GM12873 (cell line): Measurements from ENCODE around the gene CDC45.

ENCODE experiments used
- CTCF ChIP-seq: IDR thresholded peaks from 2 replicates; pipeline ENCODE4 v1.5.1; 2012; ENCODE audit warnings: low read depth, mild to moderate bottlenecking, moderate library complexity, low read length, control low read depth; ENCODE audit not compliant: insufficient read depth; ENCODE audit errors: missing control alignments

The CDC45 gene

GRCh38 chr22:19525666-19526065, 45.9 kb downstream of the CDC45 start:
- TF ChIP-seq CTCF = no peak

- no peak for TF ChIP-seq CTCF
Measured at GRCh38 chr22:19526076-19526701, 46.5 kb downstream of the CDC45 start.

- TF ChIP-seq CTCF = no peak
Measured at GRCh38 chr22:19526702-19527111, 47.0 kb downstream of the CDC45 start.

GRCh38 chr22:19527321-19527721, 47.6 kb downstream of the CDC45 start:
- TF ChIP-seq CTCF = no peak

GRCh38 chr22:19527861-19528417, 48.2 kb downstream of the CDC45 start:
- TF ChIP-seq CTCF = no peak

GRCh38 chr22:19529811-19530210, 50.1 kb downstream of the CDC45 start:
- TF ChIP-seq CTCF = no peak

GRCh38 chr22:19530751-19531150, 51.0 kb downstream of the CDC45 start:
- TF ChIP-seq CTCF = no peak
